Left ventricle myocardium superior (tissue), 1 donor: ENCODE results near the gene ZNF423. TPM values are rescaled to one million over a fixed set of nuclear protein-coding genes. Genes with fewer than 3 reads are reported as not detected.

Experiments used
- ATAC-seq: fragments of 200-7000 bp; cut with Tn5 transposase; one replicate; pipeline ENCODE4 v1.9.1; 2020; ENCODE audit warnings: mild to moderate bottlenecking, moderate library complexity
- DNase-seq: peaks from one replicate; pipeline ENCODE4 v3.0.0-alpha.2; 2020
- intact Hi-C: fragments of 100-400 bp; cut with micrococcal nuclease; formaldehyde crosslinking; loops from one replicate; pipeline ENCODE4 v1.11.0; 2022
- total RNA-seq: library from RNA; stranded (reverse); fragmentation: NEBNext Ultra II Directional; extraction: Animal tissue kit (Norgen Biotek cat#: 25700); gene quantifications from one replicate; pipeline ENCODE4 v1.2.1, GENCODE V29; 2021
- donor health status: DM: no; HTN: yes; CAD: no; lungs with severe emphysema.

Gene ZNF423
- total RNA-seq, 1 donor from 2014 or later = 7.8 TPM

DNA sequence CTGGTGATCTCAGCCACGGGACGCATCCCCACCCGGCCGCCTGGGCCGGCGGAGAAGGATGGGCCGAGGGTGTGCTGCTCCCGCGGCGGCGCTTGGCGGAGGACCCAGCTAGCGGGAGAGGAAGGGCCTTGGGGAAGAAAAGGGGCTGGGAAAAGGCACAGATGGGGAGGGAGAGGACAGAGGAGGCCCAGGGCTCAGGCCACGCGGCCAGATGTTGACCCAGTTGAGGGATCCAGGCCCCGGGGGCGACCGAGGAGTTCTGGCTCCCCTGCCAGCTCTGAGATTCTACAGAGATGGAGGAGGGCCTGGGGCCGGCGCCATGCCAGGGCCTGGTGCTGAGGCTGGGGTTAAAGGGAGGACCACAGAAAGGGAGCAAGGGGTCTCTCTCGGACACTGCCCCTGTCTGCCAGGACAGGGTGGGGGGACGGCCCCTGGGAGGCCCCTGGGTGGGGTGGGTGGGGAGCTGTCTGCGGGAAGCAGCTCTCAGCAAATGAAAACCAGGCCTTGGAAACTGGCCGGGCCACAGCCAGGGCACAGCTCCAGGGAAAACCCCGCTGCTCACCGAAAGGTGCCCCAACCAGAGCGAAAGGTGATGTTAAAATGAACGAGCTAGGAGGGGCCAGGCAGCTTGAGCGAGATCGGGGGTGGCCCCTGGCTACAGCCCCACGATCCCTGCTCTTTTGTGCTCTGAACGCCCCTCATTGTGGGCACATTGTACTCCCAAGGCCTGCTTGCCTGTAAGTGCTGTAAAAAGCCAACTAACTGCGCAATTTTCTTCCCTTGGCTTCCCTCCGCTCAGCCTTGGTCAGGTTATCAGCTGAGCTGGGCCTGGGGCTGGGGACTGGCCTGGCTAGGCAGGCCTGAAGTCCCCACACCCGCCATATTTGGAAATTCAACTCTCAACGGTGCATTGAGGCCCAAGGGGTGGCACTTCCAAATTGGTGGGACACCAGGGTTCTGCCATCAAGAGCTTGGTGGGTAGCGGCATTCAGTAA, 191.4 kb downstream of the ZNF423 start:
- intact Hi-C loops = no loop called here
- ATAC-seq = peak; percentile 91
- peak; percentile 81 for DNase-seq

GRCh38 chr16:49663081-49664065, 192.5 kb downstream of the ZNF423 start:
- intact Hi-C loops = no loop called here
- peak; percentile 66 for ATAC-seq
- DNase-seq = peak; percentile 62

GRCh38 chr16:49662569-49662968, 193.3 kb downstream of the ZNF423 start:
- DNase-seq (no peak), ATAC-seq (no peak)
- intact Hi-C loops = no loop called here

DNA sequence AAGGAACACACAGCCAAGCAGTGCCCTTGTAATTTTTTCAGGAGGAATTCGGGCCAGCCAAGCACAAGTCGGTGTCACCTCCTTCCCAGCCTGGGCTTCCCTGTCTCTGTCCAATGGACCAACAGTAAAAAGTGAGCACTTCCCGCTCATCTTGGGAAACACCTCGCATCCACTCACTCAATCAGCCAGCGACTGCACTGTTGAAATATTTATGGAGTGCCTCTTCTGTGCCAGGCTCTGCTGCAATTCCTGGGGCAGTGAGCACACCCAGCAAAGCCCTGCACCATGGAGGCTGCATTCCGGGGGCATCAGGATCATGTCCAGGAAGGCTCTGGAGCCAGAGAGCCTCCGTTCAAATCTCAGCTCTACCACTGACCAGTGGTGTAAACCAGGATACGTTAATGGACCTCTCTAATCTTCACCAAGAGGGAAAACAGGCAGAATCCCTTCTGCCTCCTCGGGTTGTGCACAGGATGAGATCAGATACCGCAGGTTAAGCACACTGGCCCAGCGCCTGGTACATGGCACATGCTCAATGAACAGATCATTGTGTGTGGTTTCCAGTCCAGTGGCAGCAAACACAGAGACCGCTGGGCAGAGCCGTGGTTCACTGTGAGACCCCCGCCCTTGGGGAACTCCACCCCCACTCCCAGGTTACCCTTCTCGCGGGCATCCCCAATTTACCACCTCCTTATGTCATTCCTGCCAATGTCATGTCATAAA, 194.3 kb downstream of the ZNF423 start:
- DNase-seq (peak; percentile 20), ATAC-seq (no peak)
- intact Hi-C loops = no loop called here

GRCh38 chr16:49660626-49661025, 195.3 kb downstream of the ZNF423 start:
- ATAC-seq (no peak), DNase-seq (no peak)
- intact Hi-C loops = no loop called here

GRCh38 chr16:49659356-49659755, 196.6 kb downstream of the ZNF423 start:
- ATAC-seq (no peak), DNase-seq (peak; percentile 5)
- intact Hi-C loops = no loop called here

- intact Hi-C loops = no loop called here
- no peak for ATAC-seq
- DNase-seq = no peak
Measured at GRCh38 chr16:49658531-49658930, 197.4 kb downstream of the ZNF423 start.

- intact Hi-C loops = no loop called here
- DNase-seq (peak; percentile 21), ATAC-seq (no peak)
Measured at GRCh38 chr16:49657736-49658465, 198.0 kb downstream of the ZNF423 start.

DNA sequence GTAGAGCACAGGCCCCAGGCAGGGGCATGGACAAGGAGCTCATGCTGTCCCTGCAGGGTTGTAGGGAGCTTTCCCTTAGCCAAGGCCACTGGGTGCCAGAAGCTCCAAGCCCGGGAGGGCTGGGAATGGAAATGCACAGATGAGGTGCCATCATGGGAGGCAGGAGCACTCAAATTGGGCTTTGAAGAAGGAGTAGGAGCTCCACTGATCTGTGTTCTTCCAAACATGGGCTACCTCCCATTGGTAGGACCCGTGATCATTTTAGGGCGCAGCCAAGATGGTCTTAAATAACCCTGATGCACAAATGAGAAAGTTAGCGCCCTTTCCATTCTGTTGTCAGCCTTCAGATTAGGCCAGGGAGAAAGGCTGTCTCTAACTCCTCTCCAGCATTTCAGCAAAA, 201.5 kb downstream of the ZNF423 start:
- ATAC-seq = no peak
- intact Hi-C loops = no loop called here
- no peak for DNase-seq

DNA sequence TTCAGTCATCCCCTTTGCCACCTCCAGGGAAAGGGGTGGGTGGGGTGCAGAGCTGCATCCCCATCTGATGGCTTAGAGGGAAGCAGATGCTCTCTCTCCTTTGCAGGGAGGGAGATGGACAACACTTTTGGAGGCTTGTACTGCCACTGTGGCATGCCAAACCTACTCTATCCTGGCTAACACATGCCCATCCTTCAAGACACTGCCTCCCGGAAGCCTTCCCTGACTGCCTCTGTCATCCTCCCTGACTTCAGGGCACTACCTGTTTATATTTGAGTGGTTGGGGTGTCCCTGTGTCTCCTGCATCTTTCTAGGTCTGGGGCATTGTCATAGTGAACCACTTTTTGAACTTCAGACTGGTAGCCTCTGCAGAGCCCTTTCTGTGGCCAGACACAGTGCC, 202.3 kb downstream of the ZNF423 start:
- no peak for ATAC-seq
- peak; percentile 10 for DNase-seq
- intact Hi-C loops = no loop called here

GRCh38 chr16:49653173-49653570, 202.7 kb downstream of the ZNF423 start:
- intact Hi-C loops = no loop called here
- ATAC-seq = peak; percentile 5

GRCh38 chr16:49652456-49653172, 203.3 kb downstream of the ZNF423 start:
- DNase-seq (peak; percentile 76), ATAC-seq (peak; percentile 87)
- intact Hi-C loops = no loop called here

More at GRCh38 chr16:49653173-49653570, 202.7 kb downstream of the ZNF423 start:
- no peak for DNase-seq

DNA sequence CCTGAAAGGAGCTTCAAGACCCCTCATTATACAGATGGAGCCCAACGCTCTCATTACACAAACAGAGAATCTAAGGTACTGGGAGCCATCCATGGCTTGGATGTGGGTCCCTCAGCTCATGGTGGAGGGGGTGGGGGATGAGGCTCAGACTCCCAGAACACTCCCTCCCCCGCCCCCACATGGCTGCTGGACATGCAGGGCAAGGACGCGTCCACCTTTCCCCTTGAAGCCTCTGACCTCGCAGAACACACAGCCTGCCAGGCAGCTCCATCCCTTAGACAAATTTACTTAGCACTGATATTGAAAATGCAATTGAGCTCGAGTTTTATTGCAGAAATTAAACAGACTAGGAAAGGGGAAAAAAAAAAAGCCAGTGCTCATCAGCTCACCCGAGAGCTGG, 203.9 kb downstream of the ZNF423 start:
- intact Hi-C loops = no loop called here
- ATAC-seq (peak; percentile 15), DNase-seq (peak; percentile 29)

DNA sequence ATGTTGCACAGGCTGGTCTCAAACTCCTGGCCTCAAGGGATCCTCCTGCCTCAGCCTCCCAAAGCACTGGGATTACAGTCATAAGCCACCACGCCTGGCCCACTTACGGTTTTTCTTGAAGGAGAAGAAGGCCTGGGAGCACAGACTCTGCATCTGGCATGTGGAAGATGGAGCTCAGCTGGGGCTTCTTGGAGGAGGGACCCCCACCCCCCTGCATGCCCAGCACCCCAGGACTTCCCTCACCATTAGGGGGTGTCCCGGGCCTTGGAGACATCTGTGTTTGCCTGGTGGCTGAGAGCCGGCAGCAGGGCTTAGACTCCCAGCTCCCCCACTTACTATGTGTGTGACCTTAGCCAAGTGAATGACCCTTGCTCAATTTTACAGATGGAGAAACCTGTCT, 204.7 kb downstream of the ZNF423 start:
- peak; percentile 19 for DNase-seq
- intact Hi-C loops = no loop called here
- no peak for ATAC-seq

DNA sequence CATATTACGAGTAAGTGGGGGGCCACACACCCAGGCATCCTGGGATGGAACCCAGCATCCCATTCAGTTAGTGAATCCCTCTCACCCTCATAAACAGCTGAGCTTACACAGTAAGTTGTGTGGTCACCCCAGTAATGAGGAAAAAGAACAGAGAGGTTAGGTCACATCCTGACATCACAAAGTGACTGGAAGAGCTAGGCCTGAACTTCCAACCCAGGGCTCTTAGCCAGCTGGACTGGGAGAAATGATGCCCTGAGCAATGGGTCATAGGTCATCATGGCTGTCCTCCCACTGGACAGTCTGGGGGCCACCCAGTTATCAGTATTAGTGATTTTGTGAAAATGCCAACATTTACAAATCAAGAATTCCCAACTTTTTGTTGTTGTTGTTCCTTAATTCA, 205.3 kb downstream of the ZNF423 start:
- DNase-seq (no peak), ATAC-seq (no peak)
- intact Hi-C loops = no loop called here

GRCh38 chr16:49649013-49649765, 206.7 kb downstream of the ZNF423 start:
- intact Hi-C loops = no loop called here
- DNase-seq = no peak
- ATAC-seq = peak; percentile 45

GRCh38 chr16:49647673-49648072, 208.2 kb downstream of the ZNF423 start:
- ATAC-seq = no peak
- DNase-seq = no peak
- intact Hi-C loops = no loop called here
